Fibroblast of mammary gland (primary cell): Measurements from ENCODE around the gene TP53BP1.

Experiments
- DNase-seq: peaks from one replicate; pipeline ENCODE4 v3.0.0-alpha.2; 2010; ENCODE audit warnings: low read depth
- H3K4me3 ChIP-seq: 2 replicates; pipeline ENCODE4 v1.5.1; 2011; ENCODE audit warnings: low read depth, mild to moderate bottlenecking, low read length, moderate library complexity; ENCODE audit not compliant: control insufficient read depth
- TF ChIP-seq, protein P1 (sequence below): conservative IDR thresholded peaks from 2 replicates; pipeline ENCODE4 v1.5.1; 2011; ENCODE audit warnings: low read depth, low read length, inconsistent platforms; ENCODE audit not compliant: control insufficient read depth, insufficient read depth

The TP53BP1 gene

DNA sequence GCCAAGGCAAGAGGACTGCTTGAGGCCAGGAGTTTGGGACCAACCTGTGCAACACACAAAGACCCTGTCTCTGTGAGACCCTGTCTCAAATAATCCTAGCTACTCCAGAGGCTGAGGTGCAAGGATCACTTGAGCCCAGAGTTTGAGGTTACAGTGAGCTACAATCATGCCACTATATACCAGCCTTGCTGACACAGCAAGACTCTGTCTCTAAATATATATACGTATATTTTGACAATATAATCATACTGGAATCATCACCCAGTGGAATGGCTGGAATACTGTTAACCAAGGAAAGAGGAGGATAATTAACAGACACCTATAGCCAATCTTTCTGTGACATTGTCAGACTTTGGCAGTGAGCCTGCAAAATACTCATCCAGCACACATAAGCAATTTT is 15.5 kb upstream of the TP53BP1 start:
- H3K4me3 ChIP-seq = no peak overlapping the region
- no peak for DNase-seq
- TF ChIP-seq, protein P1, sequence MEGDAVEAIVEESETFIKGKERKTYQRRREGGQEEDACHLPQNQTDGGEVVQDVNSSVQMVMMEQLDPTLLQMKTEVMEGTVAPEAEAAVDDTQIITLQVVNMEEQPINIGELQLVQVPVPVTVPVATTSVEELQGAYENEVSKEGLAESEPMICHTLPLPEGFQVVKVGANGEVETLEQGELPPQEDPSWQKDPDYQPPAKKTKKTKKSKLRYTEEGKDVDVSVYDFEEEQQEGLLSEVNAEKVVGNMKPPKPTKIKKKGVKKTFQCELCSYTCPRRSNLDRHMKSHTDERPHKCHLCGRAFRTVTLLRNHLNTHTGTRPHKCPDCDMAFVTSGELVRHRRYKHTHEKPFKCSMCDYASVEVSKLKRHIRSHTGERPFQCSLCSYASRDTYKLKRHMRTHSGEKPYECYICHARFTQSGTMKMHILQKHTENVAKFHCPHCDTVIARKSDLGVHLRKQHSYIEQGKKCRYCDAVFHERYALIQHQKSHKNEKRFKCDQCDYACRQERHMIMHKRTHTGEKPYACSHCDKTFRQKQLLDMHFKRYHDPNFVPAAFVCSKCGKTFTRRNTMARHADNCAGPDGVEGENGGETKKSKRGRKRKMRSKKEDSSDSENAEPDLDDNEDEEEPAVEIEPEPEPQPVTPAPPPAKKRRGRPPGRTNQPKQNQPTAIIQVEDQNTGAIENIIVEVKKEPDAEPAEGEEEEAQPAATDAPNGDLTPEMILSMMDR = no peak

DNA sequence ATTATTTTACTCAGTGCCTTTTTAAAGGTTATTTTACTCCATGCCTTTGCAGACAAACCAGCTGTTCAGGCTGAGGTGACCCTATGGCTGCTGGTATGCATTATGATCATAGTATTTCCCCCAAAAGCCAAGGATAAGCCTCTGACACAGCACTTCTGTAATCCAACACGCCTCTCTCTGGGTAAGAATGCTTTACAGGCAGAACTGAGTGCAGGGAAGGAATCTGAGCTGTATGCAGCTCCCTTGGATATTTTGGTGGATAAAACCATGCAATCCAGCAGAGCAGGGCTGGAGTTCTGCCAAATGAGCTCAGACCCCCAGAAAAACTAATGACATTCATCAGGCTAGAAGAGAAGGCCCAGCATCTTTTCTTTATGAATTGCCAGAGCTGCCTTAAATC is 12.8 kb upstream of the TP53BP1 start:
- no peak for DNase-seq
- TF ChIP-seq, protein P1 = no peak
- H3K4me3 ChIP-seq = no peak overlapping the region

DNA sequence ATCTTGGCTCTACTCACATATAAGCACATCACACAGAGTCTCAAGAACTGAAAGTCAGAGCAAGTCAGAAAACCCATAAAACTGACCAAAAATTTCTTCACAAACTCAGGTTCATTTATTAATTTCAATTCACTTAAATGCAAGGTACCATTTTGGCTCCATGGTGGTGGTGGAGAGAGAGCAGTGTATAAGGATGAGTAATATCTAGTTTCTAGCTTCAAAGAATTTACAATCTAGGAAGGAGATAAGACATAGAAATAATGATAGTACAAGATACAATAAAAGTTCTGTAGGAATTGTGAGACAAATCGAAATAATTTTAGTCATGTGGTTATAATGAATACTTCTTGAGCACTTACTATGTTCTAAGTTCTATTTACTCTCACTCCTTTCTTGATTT is 6.7 kb upstream of the TP53BP1 start:
- no peak for DNase-seq
- H3K4me3 ChIP-seq = no peak overlapping the region
- TF ChIP-seq, protein P1 = no peak

DNA sequence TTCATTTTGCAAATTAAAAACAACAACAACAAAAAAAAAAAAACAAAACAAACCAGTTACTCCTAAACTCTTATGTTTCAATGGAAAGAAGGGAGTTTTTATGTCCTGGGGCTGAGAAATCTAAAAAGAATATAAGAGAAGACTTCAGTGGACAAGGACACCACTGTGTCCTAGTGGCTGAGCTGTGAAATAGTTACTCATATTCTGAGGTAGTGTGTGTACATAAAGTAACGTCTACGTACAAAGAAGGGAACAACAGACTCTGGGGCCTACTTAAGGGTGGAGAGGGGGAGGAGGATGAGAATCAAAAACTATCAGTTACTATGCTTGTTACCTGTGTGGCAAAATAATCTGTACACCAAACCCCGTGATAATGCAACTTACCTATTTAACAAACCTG is 6.0 kb upstream of the TP53BP1 start:
- no peak for DNase-seq
- TF ChIP-seq, protein P1 = no peak
- H3K4me3 ChIP-seq = no peak overlapping the region

DNA sequence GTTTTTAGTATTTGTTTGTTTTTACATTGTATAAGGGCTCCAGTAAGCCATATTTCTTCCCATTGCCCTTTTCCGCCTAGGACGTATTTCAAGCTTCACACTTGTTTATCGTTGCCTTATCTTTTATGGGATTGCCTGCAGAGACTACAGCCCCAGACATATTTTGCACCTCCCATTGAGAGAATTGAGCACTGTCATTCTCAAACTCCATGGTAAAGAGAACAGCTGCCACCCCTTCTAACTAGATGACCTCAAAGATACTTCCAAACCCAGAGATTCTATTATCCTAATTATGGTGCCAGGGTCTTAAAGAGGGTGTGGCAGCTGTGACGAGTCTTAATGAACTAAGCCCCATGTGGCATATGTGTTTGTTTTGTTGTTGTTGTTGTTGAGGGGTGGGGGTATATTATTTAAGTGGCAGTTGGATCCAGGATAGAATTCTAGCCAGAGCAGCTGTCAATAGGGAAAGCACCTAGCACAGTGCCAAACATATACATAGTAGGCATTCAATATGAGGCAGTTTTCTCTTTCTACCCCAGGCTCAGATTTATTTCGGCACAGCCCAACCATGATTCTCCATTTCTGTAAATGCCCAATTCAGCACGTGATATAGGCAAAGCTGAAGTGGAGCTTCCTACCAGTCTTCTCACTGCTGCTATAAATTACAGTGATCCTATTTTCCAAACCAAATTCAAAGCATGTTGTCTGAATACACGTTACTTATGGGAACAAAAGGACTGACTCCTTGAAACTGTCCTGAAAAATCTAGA is 932 bp upstream of the TP53BP1 start:
- peak overlapping the region; percentile 97 for H3K4me3 ChIP-seq
- TF ChIP-seq, protein P1 = no peak
- no peak for DNase-seq

DNA sequence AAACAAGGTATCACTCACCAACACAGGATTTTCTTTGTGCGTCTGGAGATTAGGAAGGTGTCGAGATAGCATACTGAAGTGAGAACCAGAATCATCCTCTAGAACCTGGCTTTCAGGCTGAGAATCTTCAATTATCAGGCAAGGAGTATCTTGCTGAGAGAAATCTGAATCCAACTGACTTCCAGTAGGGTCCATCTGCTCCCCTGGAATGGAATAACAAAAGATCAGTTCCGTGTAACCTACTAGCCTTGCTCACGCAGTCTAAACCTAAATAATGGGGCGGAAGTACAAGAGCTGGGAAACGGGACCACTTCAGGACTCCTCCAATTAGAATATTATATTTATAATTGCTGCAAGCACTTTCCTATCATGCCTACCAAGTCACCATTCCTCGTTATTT is 690 bp downstream of the TP53BP1 start:
- TF ChIP-seq, protein P1 = no peak
- peak overlapping the region; percentile 97 for H3K4me3 ChIP-seq
- DNase-seq = no peak
